NK-92 (cell line): ENCODE results near the gene SCNN1G.

Source experiments
- DNase-seq: peaks from one replicate; lab custom pipeline; 2025; ENCODE audit not compliant: unreplicated experiment; lab: John Stamatoyannopoulos, UW

SCNN1G gene

GRCh38 chr16:23152386-23153178, 30.0 kb upstream of the SCNN1G start:
- no peak for DNase-seq

- no peak for DNase-seq
These were observed 27.0 kb upstream of the SCNN1G start for GRCh38 chr16:23155445-23156049.

- no peak for DNase-seq
These were observed 26.4 kb upstream of the SCNN1G start for GRCh38 chr16:23156110-23156509.

GRCh38 chr16:23156946-23157460, 25.5 kb upstream of the SCNN1G start:
- DNase-seq: no peak

GRCh38 chr16:23158114-23158513, 24.4 kb upstream of the SCNN1G start:
- no peak for DNase-seq

GRCh38 chr16:23160082-23160481, 22.5 kb upstream of the SCNN1G start:
- DNase-seq: no peak

- DNase-seq: no peak
These were observed 22.0 kb upstream of the SCNN1G start for GRCh38 chr16:23160574-23160973.

- no peak for DNase-seq
These were observed 18.6 kb upstream of the SCNN1G start for GRCh38 chr16:23163921-23164320.

GRCh38 chr16:23164736-23165135, 17.8 kb upstream of the SCNN1G start:
- no peak for DNase-seq

GRCh38 chr16:23172583-23172982, 10.0 kb upstream of the SCNN1G start:
- DNase-seq: no peak

GRCh38 chr16:23172994-23173393, 9.6 kb upstream of the SCNN1G start:
- DNase-seq: no peak

- no peak for DNase-seq
These were observed 7.9 kb upstream of the SCNN1G start for GRCh38 chr16:23174622-23175021.

GRCh38 chr16:23175651-23176050, 6.9 kb upstream of the SCNN1G start:
- no peak for DNase-seq

- DNase-seq: no peak
These were observed 1.0 kb upstream of the SCNN1G start for GRCh38 chr16:23181506-23181905.

- DNase-seq: no peak
These were observed 303 bp upstream of the SCNN1G start for GRCh38 chr16:23182206-23182678.

- no peak for DNase-seq
These were observed 958 bp downstream of the SCNN1G start for GRCh38 chr16:23183543-23183862.

GRCh38 chr16:23185656-23186055, 3.1 kb downstream of the SCNN1G start:
- no peak for DNase-seq

- no peak for DNase-seq
These were observed 3.6 kb downstream of the SCNN1G start for GRCh38 chr16:23186171-23186570.

- no peak for DNase-seq
These were observed 4.8 kb downstream of the SCNN1G start for GRCh38 chr16:23187341-23187740.

GRCh38 chr16:23188911-23189310, 6.4 kb downstream of the SCNN1G start:
- no peak for DNase-seq

- no peak for DNase-seq
These were observed 12.1 kb downstream of the SCNN1G start for GRCh38 chr16:23194497-23195221.
